ENCODE results near the gene ILRUN.
"Not testable (repeated sequence)": the region's sequence is repeated elsewhere in the genome, so short reads cannot be mapped to it uniquely, and the experiment has no call there.

ILRUN gene

DNA sequence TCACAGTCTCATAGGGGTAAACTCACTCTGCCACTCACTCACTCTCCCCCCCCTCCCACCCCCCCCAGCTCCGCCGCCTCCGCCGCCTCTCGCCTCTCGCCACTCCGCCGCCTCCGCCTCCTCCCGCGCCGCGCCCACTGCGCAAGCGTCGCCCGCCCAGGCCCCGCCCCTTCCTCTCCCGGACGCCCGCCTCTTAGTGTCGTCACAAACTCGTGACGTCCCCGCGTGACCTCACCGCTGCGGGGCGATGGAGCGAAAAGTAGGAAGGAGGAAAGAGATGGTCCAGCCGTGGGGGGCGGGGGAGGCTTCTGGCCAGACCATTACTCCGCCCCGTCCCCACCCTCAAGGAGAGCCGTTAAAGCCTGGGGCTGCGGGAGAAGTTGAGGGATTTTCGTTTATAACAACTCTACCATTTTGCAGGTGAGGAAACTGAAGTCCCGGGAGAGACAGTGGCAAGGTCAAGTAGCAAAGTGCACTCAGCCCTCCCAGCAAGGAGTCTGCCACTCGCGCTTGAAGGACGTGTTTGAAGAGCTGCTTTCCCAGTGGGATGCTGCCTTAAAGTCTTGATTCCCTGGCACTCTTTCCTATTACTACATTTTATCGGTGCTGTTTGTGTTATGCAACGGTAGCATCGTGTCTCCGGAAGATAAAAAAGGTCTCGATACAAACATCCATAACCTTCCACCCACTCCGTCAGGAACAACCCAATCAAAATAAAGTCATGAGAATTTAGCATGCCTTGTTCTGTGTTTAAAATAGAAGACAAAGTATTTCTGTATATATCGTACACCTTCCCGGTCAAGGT lies at the start of gene ILRUN:
Gene ILRUN, minus strand, starts transcription at position 29 of the 805 bp plus-strand sequence. CDS start 164 bp downstream, outside the sequence.
- DNase-seq, result peak; percentile 98

DNA sequence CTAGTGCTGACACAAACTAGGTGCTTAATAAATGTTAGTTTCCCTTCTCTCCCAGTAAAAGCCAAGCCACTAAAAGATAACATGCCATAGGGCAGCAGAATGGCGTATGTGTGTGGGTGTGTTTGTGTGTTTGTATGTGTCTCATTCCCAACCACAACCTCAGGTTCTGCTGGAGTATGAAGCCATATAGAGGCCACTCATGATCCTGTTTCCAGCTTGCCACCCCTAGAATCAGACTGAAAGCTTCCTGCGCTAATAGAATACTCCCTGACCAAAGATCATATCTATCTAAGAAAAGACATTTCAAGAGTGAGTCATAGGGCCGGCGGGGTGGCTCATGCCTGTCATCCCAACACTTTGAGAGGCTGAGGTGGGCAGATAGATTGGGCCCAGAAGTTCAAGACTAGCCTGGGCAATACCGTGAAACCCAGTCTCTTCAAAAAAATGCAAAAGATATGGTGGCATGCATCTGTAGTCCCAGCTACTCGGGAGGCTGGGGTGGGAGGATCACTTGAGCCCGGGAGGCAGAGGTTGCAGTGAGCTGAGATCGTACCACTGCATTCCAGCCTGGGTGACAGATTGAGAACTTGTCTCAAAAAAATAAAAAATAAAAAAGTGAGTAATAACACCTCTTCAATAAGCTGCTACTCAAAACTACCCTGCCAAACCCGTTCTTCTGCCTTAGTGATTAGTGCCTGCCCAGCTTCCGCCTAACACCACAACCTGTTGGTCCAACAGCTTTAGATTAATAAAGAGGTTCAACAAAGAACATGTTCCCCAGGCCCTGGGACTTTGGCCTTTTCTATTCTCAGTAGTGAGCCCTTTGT lies 48.9 kb upstream of the ILRUN start:
- DNase-seq, result no peak

DNA sequence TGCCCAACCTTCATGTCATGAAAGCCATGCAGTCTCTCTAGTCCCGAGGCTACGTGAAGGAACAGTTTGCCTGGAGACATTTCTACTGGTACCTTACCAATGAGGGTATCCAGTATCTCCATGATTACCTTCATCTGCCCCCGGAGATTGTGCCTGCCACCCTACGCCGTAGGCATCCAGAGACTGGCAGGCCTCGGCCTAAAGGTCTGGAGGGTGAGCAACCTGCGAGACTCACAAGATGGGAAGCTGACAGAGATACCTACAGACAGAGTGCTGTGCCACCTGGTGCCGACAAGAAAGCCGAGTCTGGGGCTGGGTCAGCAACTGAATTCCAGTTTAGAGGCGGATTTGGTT lies 47.7 kb upstream of the ILRUN start:
- not testable (repeated sequence) for DNase-seq

DNA sequence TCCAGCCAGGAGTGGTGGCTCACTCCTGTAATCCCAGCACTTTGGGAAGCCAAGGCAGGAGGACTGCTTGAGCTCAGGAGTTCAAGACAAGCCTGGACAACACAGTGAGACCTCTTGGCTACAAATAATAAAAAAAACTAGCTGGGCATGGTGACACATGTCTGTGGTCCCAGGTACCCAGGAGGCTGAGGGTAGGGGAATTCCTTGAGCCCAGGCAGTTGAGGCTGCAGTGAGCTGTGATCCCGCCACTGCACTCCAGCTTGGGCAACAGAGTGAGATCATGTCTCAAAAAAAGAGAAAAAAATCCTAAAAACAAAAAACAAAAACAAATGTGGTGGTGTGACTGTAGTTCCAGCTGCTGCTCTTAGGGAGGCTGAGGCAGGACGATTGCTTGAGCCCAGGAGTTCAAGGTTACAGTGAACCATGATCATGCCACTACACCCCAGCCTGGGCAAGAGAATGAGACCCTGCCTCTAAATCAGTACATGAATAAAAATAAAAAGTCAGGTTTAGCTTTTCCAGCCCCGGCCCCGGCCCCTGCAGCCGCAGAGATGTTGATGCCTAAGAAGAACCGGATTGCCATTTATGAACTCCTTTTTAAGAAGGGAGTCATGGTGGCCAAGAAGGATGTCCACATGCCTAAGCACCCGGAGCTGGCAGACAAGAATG lies 47.2 kb upstream of the ILRUN start:
- no peak for DNase-seq

- no peak for DNase-seq
Observed at GRCh38 chr6:34742094-34742493, 45.5 kb upstream of the ILRUN start.

- no peak for DNase-seq
Observed at GRCh38 chr6:34736823-34737222, 40.3 kb upstream of the ILRUN start.

GRCh38 chr6:34731393-34732060 lies 35.0 kb upstream of the ILRUN start:
- DNase-seq, result no peak

DNA sequence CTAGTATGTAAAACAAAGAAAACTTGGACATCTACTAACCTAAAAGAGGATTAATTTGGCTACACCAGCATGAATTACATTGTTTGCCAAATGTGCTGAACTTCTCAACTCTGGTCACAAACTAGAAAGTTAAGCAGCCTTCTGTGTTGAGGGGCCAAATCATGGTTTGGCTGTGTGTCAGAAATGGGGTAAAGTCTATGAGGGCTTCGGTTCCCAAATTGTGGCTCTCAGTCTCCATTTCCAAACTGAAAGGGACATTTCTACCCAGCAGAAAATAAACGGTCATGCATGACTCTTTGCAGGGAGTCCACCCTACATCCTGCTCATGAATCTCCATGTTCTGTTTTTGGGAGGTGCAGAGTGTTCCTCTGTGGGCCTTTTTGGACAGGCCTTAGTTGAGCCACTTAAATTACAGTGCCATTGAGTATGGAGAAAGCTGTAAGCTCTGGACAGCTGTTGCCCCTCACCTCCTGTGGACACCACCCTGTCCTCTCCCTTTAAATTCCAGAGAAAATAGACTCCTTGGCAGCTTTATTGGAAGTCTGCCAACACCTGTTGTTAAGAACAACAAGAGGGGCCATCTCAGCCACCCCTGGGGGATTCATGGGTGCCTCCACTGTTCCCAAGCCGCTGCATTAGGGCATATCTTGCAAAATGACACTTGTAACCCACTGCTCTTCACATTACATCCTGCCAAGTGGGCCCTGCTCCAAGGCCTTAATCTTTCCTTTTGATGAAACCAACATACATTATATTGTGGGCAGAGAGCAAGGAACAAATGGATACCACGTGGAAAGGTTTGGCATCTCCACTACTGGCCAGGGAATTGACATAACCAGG lies 33.3 kb upstream of the ILRUN start:
- DNase-seq, result no peak

DNA sequence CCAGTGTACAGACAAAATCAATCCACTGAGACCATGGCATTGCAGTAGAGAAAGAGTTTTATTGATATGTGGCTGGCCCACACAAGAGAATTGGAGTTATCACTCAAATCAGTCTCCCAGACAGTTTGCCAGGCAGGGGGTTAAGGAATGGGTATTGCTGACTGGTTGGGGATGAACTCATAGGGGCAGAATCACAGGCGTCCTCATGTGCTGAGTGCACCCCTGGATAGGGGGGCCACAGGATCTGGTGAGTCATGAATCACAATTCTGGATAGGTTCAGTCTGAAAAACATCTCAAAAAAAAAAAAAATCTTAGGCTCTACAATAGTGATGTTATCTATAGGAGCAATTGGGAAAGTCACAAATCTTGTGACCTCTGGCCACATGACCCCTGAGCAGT lies 29.5 kb upstream of the ILRUN start:
- no peak for DNase-seq

GRCh38 chr6:34723203-34723602 lies 26.6 kb upstream of the ILRUN start:
- no peak for DNase-seq

GRCh38 chr6:34722451-34722850 lies 25.9 kb upstream of the ILRUN start:
- no peak for DNase-seq

DNA sequence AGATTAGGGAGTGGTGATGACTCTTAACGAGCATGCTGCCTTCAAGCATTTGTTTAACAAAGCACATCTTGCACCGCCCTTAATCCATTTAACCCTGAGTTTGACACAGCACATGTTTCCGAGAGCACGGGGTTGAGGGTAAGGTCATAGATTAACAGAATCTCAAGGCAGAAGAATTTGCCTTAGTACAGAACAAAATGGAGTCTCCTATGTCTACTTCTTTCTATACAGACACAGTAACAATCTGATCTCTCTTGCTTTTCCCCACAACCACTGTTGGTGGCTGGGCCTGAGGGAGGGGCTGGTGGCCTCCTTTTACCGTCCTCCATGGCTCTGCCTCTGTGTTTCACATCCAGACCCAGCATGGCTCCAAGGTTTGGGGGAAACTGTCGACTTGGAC lies 23.6 kb upstream of the ILRUN start:
- not testable (repeated sequence) for DNase-seq

- DNase-seq, result not testable (repeated sequence)
Observed at GRCh38 chr6:34719646-34720045, 23.1 kb upstream of the ILRUN start.

DNA sequence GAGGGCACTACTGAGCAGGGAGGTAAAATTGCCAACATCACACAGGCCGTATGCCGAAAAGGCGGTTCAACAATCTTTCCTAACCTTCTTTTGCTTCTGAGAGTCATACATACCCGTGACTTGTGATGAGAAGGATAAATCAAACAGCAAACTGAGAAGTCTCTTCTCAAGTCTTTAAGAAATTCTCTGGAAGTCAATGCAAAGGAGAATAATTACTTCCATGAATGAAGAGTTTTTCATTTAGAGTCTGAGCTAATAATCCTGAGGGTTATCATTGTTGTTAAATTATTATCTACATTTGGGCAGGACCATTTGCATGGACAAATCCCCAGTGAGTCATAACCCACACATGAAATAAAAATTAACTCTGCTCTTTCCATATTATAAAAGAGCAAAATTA lies 22.4 kb upstream of the ILRUN start:
- DNase-seq, result no peak

GRCh38 chr6:34717466-34717865 lies 20.9 kb upstream of the ILRUN start:
- no peak for DNase-seq

DNA sequence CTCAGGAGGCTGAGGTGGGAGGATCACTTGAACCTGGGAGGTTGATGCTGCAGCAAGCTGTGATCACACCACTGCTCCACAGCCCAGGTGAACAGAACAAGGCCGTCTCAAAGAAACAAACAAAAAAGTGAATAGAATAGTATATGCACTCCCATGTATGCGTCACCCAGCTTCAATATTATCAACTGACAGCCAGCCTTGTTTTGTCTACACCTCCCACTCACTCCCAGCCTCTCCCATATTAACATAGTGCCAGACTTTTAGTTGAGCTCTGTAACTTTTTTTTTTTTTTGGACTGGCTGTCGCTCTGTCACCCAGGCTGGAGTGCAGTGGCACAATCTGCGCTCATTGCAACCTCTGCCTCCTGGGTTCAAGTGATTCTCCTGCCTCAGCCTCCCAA lies 18.1 kb upstream of the ILRUN start:
- DNase-seq, result no peak

- not testable (repeated sequence) for DNase-seq
Observed at GRCh38 chr6:34712881-34713280, 16.3 kb upstream of the ILRUN start.

DNA sequence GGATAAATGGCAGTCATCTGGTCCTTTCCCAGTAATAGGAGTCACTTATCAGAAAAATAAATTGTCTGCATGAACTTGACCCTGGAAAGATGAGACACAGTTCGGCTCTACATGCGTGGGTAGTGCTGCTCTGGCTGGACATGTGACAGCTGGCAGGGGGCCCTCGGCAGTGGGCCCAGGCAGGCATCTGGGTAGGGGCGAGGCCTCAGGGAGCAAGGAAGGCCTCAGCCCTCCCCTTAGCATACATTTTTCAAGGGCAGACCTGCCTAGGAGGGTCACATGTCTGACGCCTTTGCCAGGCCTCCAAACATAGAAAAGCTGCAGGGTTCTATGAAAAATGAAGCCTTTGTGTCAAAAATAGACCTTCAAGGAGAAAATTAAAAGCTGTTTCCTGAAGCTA lies 12.8 kb upstream of the ILRUN start:
- no peak for DNase-seq

DNA sequence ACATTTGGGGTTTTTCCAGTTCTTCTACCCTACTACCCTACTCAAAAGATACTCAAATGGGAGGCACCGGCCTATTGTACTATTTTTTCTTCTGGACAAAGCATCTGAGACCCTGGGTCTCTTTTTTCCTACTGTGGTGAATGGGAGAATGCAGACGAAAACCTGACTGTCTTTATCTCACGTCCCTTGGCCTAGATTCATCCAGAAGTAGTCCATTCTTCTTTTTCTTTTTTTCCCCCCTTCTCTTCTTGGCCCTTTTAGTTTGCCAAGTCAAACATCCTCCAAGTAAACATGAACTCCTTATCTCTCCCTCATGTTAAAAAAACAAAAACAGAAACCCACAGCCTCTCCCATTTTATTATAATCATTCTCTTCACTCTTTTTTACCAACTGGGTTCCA lies 8.7 kb upstream of the ILRUN start:
- DNase-seq, result no peak

- no peak for DNase-seq
Observed at GRCh38 chr6:34701199-34701598, 4.6 kb upstream of the ILRUN start.

- no peak for DNase-seq
Observed at GRCh38 chr6:34697904-34698559, 1.5 kb upstream of the ILRUN start.

DNA sequence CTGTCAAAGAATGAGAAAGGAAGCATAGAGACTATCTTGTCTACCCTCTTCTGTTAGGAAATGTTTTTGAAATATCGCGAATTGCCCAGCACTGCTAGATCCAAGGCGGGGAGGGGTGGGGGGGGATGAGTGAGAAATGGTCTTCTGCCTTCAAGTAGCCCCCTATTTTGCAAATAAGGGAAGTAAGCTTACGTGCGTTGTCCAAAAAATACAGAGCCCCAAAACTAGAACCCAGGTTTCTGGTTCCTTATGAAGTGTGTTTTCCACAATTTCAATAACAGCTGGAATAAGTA lies 923 bp upstream of the ILRUN start:
- DNase-seq, result no peak

All from CD4-positive, alpha-beta T cell treated with Interleukin-17A for 4 hours (primary cell).